Activated CD8-positive, alpha-beta memory T cell treated with anti-CD3 and anti-CD28 coated beads for 1 hour (primary cell): ENCODE data around the gene FAM170B.

Source experiments
- DNase-seq, 2 donors: peaks; one replicate each; pipeline ENCODE4 v3.0.0-alpha.2; 2020; ENCODE audit warnings: low read depth in 1 of 2; ENCODE audit errors: extremely low read depth in 1 of 2

Gene FAM170B

GRCh38 chr10:49170632-49171325, 37.0 kb upstream of the FAM170B start:
- no peak for DNase-seq

DNA sequence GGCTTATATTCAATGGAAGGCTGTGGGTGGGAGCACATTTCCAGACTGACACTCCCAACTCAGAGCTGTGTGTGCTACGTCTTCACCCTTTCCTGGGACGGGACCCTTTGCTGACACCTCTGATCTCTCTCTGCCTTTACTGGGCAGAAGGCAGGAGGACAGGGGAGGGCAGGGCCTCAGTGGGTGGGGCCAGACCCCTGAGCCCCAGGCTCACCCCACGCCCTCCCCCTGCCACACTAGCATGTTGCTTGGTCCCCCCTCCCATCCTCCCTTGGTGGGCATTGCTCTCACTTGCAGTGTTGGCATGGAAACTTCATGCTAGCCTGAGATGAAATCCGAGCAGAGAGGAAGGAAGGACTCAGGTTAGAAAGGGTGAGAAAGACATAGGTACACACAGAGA, 36.0 kb upstream of the FAM170B start:
- no peak for DNase-seq

DNA sequence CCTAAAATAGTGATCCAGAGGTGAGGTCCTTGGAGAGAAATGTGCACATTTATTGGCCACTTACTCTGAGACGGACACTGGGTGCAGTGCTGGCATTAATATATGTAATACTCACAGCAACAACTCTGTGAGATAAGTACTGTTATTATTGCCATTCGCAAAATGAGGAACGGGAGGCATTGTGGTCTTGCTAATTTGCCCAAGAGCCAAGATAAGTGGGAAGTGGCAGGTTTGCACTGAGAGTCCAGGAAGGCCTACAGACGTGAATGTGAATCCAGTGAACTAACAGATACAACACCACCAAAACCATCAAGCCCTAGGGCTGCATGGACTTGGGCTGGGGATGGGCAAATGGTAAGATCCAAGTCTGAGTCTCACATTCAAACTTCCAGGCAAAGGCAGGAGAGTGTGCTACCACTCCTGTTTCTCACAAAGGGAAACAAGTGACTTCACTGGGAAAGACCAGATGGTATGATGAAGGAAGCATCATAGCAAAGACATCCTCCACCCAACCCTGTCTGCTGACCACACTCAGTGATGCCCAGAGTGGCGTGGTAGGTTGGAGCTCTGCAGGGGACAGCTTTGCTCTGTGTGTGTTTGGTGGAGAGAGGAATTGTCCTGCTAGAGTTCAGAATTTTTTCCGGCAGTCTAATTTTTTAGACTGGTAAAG, 35.1 kb upstream of the FAM170B start:
- DNase-seq: no peak

GRCh38 chr10:49168171-49168540, 34.3 kb upstream of the FAM170B start:
- no peak for DNase-seq

DNA sequence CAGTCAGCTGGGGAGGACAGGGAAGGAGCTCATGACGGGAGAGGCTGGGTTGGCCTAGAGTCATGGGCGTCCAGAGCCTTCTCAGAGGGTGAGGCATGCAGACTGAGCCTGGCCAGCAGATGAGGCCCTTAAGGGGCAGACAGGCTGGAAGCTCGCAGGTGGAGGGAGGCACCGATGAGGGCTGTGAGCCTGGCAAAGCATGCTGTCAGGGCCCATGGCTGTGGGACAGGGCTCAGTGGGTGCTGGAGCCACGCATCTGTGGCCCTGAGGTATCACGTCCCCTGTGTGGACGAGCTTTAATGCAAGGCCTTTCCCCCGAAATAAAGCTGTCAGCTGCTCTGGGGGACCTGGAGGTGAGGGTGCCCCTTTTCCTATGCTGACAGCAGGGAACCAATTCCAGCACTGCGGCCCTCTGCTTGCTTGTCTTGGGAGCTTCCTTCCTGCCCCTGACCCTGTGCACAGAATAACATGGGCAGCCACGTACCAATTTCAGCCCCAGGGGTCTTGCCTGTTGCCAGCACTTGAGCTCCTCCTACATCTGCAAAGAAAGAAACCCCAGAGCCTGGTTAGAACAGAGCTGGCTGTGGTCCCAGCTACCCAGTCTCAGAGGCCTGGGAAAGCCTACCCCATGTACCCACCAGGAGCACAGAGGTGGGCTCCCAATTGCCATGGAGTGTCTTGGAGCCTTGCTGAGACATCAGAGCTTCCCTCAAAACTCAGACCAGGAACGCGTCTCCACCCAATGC, 33.8 kb upstream of the FAM170B start:
- no peak for DNase-seq

GRCh38 chr10:49166484-49167400, 32.9 kb upstream of the FAM170B start:
- DNase-seq: no peak

DNA sequence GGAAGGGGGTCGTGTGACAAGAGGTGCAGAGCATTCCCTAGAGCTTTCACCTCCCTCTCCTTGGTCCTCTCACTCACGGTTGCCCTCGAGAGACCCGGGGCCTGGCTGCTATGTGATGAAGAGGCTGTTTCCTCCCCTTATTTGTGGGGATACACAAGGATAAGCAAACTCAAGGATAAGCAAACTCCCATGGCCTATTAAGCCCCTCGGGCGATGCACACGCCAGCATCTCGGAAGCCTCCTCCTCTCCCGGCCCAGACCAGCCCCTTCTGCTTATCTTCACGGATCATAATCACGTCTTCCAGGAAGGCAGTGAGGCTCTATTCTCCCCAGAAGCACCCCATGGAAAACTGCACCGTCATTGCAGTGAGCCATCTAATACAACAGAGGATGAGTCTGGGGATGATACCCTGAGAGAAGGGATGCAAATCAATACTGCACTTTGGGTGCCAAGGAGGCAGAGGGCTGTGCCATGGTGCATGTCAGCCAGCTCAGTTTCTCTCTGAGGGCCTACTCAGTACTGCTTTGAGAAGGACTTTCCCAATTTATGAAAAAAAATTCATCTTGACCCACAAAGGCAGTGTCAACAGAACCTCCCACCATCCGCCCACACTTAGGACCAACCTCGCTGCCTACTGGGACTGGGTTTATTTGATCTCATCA, 32.1 kb upstream of the FAM170B start:
- DNase-seq: no peak

GRCh38 chr10:49165259-49165658, 31.4 kb upstream of the FAM170B start:
- DNase-seq: no peak

DNA sequence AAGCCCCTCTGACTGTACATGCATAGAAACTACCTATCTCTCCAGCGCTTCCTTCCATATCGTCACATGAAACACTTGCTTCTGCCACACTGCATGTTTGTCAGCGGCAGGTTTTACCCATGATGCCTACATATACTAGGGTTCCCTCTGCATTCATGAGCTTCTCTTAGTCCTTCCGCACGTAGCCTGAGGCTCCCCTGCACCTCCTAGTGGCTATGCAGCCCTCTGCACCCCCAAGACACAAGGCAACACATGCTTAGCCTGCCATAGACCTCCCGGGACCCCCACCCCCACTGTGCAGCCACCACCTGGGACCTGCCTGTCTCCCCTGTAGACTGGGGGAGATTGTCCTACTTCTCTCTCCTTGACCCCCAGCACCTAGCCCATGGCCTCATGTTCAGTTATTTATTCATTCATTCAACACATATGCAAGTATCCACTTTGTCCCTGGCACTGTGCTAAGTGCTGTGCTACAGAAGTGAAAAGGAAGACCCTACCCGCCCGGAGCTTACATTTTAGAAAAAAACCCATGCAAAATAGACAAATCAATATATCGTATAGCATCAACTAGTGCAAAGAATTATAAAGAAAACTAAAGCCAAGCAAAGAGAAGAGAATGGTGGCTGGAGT, 30.9 kb upstream of the FAM170B start:
- DNase-seq: no peak

GRCh38 chr10:49163741-49164140, 29.9 kb upstream of the FAM170B start:
- no peak for DNase-seq

DNA sequence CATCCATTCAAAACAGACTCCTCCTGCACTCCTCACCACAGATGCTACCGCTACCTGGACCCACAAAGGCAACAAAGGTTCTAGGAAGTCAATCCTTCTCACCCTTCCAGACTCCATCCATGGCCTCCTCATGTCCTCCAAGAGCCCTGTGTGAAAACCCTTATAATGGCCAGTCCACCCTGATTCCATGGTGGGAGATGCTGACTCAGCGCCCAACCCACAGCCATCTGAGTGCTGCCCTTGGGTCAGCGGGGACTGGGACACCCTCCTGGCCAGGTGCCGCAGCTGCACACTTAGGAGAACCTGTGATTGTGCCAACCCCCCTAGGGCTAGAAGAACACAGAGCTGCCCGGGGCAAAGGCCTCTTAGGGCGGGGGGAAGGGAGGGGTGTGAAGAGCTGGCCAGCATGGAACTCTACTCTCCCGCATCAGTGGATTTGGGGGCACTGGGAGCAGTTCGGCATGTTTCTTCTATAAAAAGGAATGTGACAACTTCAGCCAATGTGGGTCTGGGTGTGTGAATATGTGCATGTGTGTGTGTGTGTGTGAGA, 29.0 kb upstream of the FAM170B start:
- DNase-seq: no peak

DNA sequence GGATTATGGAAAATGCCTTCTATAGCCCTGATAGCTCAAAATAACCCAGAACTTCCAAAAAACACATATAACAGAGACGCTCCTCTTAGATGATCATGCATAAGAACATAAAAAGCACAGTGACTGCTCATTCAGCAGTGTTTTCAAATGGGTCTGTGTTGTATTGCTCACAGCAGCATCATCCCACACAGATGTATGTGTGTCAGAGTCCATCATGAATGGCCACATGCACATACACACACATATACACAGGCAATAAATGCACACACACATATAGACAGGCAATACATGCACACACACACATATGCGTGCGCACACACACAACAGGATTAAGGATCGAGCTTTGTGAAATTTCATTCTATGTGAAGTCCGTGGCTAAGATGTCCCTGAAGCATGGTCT, 28.2 kb upstream of the FAM170B start:
- DNase-seq: no peak

- DNase-seq: no peak
Measured at GRCh38 chr10:49161411-49161997, 27.7 kb upstream of the FAM170B start.

DNA sequence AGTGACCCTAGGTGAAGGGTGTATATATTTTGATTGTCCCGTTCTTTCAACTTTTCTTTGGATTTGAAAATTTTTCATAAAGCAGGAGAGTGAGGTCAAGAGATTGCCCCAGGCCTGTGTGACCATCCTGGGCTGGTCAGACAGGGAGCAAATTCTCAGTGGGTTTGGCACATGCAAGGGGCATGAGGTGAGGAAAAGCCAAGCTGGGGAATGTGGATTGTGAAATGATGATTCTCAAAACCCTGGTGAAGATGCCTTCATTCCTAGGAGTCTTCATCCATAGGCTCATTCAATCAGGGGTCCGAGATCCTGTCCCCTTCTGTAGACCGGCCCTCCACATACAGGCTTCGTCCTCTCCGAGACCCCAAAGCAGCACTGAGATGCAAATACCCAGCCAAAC, 27.0 kb upstream of the FAM170B start:
- DNase-seq: no peak

- DNase-seq: no peak
Measured at GRCh38 chr10:49160110-49160509, 26.3 kb upstream of the FAM170B start.

- no peak for DNase-seq
Measured at GRCh38 chr10:49158915-49159314, 25.1 kb upstream of the FAM170B start.

GRCh38 chr10:49158404-49158803, 24.6 kb upstream of the FAM170B start:
- no peak for DNase-seq

DNA sequence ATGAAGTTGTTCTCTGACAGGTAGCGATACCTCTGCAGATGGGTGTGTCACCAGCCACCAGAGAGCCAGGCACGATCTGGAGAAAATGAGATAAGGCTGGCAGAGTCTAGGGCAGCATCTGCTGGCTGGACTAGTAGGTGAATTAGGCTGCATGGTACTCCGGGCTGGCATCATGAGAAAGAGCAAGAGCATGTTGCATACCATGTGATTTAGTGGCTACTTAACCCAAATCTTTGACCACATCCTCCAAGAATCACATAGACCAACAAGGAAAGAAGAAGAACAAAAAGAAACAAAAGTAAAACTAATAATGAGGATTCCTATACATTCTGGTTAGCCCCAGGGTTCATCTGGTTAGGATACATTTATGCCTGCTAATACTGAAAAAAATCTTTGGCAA, 23.4 kb upstream of the FAM170B start:
- no peak for DNase-seq

- DNase-seq: no peak
Measured at GRCh38 chr10:49154641-49155040, 20.8 kb upstream of the FAM170B start.
